Neuronal stem cell (in vitro differentiated cells): Measurements from ENCODE around the gene PSKH1.
A peak's percentile ranks its signal among the peaks of the same experiment; 100 is the strongest.

Source experiments
- DNase-seq: peaks from one replicate; pipeline ENCODE4 v3.0.0-alpha.2; 2013; ENCODE audit warnings: low spot score
- H2AFZ ChIP-seq: one replicate; pipeline ENCODE4 v1.6.1; 2013; ENCODE audit warnings: mild to moderate bottlenecking, low read length, inconsistent platforms
- H2AK5ac ChIP-seq: 2 replicates; pipeline ENCODE4 v1.6.1; 2013; ENCODE audit warnings: low read depth, mild to moderate bottlenecking, inconsistent platforms, low read length, moderate library complexity, mixed read lengths
- H2BK120ac ChIP-seq: 2 replicates; pipeline ENCODE4 v1.6.1; 2013; ENCODE audit warnings: low read depth, mild to moderate bottlenecking, inconsistent platforms, low read length, moderate library complexity, mixed read lengths
- H2BK12ac ChIP-seq: one replicate; pipeline ENCODE4 v1.6.1; 2013; ENCODE audit warnings: low read length, inconsistent platforms
- H2BK15ac ChIP-seq: 2 replicates; pipeline ENCODE4 v1.6.1; 2013; ENCODE audit warnings: mild to moderate bottlenecking, low read length, inconsistent platforms, mixed read lengths
- H2BK5ac ChIP-seq: one replicate; pipeline ENCODE4 v1.6.1; 2013; ENCODE audit warnings: inconsistent platforms, mild to moderate bottlenecking, low read length, moderate library complexity
- H3K14ac ChIP-seq: one replicate; pipeline ENCODE4 v1.6.1; 2013; ENCODE audit warnings: low read length, inconsistent platforms
- H3K18ac ChIP-seq: 2 replicates; pipeline ENCODE4 v1.6.1; 2013; ENCODE audit warnings: low read length, inconsistent platforms
- H3K23ac ChIP-seq: 2 replicates; pipeline ENCODE4 v1.6.1; 2013; ENCODE audit warnings: low read depth, mild to moderate bottlenecking, mixed read lengths, low read length, inconsistent platforms; ENCODE audit not compliant: poor library complexity
- H3K27ac ChIP-seq: replicated peaks from 3 replicates; pipeline ENCODE4 v1.5.1; 2013; ENCODE audit warnings: low read length, inconsistent platforms
- H3K27me3 ChIP-seq, 3 experiments: 2 replicates each; pipeline ENCODE4 v1.6.1; 2013; ENCODE audit warnings: low read length in 3 of 3, mild to moderate bottlenecking in 2 of 3, inconsistent platforms in 1 of 3, low read depth in 1 of 3, mixed read lengths in 1 of 3, moderate library complexity in 1 of 3; ENCODE audit not compliant: control insufficient read depth in 3 of 3, insufficient read depth in 3 of 3
- H3K36me3 ChIP-seq, 2 donors: replicated peaks in 1 of 2; 2 replicates each; pipeline ENCODE4 v1.6.1; 2013; ENCODE audit warnings: low read length in 2 of 2; ENCODE audit not compliant: control insufficient read depth in 2 of 2, insufficient read depth in 2 of 2
- H3K4ac ChIP-seq: 2 replicates; pipeline ENCODE4 v1.6.1; 2013; ENCODE audit warnings: inconsistent platforms, mild to moderate bottlenecking, low read length, moderate library complexity
- H3K4me1 ChIP-seq, 2 donors: 1 replicate in 1 of 2; 2 replicates in 1 of 2; pipeline ENCODE4 v1.6.1; 2013; ENCODE audit warnings: low read length in 2 of 2, low read depth in 1 of 2; ENCODE audit not compliant: control insufficient read depth in 2 of 2, insufficient read depth in 1 of 2
- H3K4me2 ChIP-seq: one replicate; pipeline ENCODE4 v1.6.1; 2013; ENCODE audit warnings: mild to moderate bottlenecking, low read length, inconsistent platforms; ENCODE audit not compliant: insufficient read depth, poor library complexity, severe bottlenecking
- H3K4me3 ChIP-seq, 2 donors: 2 replicates each; pipeline ENCODE4 v1.5.1; 2013; ENCODE audit warnings: low read length in 2 of 2, mild to moderate bottlenecking in 2 of 2, inconsistent platforms in 1 of 2, moderate library complexity in 1 of 2
- H3K79me1 ChIP-seq: one replicate; pipeline ENCODE4 v1.6.1; 2013; ENCODE audit warnings: low read depth, mild to moderate bottlenecking, inconsistent platforms, low read length, moderate library complexity
- H3K9ac ChIP-seq: one replicate; pipeline ENCODE4 v1.6.1; 2013; ENCODE audit warnings: mild to moderate bottlenecking, low read depth, low read length, inconsistent platforms; ENCODE audit not compliant: poor library complexity
- H3K9me3 ChIP-seq, 2 donors: replicated peaks in 1 of 2; 2 replicates each; pipeline versions ENCODE3 to v1.6.1; 2013; ENCODE audit warnings: low read length in 2 of 2, mild to moderate bottlenecking in 2 of 2, inconsistent platforms in 1 of 2, low read depth in 1 of 2, mixed read lengths in 1 of 2, moderate library complexity in 1 of 2; ENCODE audit not compliant: control insufficient read depth in 2 of 2, insufficient read depth in 1 of 2
- H4K8ac ChIP-seq: one replicate; pipeline ENCODE4 v1.6.1; 2013; ENCODE audit warnings: low read depth, mild to moderate bottlenecking, inconsistent platforms, low read length, moderate library complexity
- H4K91ac ChIP-seq: one replicate; pipeline ENCODE4 v1.6.1; 2013; ENCODE audit warnings: low read length, low read depth, mild to moderate bottlenecking, inconsistent platforms; ENCODE audit not compliant: poor library complexity
- WGBS, 2 donors: extraction: QIAGEN DNeasy Blood & Tissue Kit; methylation state at CpG; one replicate each; pipeline ENCODE4 v1.1.7; 2013; ENCODE audit warnings: missing lambda C conversion rate in 2 of 2, mixed read lengths in 1 of 2; ENCODE audit not compliant: insufficient read length in 2 of 2, insufficient replicate concordance in 1 of 2; ENCODE audit errors: extremely low coverage in 2 of 2; 5-methylcytosine and 5-hydroxymethylcytosine counted together

Gene PSKH1

GRCh38 chr16:67948015-67948414 is 55.0 kb downstream of the PSKH1 start:
- WGBS, 2 donors, result no CpG with 5 or more reads among the region's 15 CpGs
- Histone ChIP-seq H3K9me3 (peaks cover 0 to 2% of the 10 kb centered on the region in 2 donors), H3K23ac (no peak overlapping the region), H3K4me1 (peaks cover 7 to 9% of the 10 kb centered on the region in 2 donors), H3K27me3 (no peaks in the 10 kb centered on the region), H3K18ac (no peak overlapping the region), H3K9ac (no peak overlapping the region), H2AFZ (no peak overlapping the region), H3K4me3 (no peak overlapping the region), H3K14ac (no peak overlapping the region), H2BK12ac (no peak overlapping the region), H3K36me3 (peaks cover 70 to 90% of the 10 kb centered on the region in 2 donors), H4K91ac (no peak overlapping the region), H3K79me1 (peaks cover 13% of the 10 kb centered on the region), H2BK5ac (no peak overlapping the region), H4K8ac (no peak overlapping the region), H2BK15ac (no peak overlapping the region), H2AK5ac (peak overlapping the region; percentile 9), H3K4ac (no peak overlapping the region), H2BK120ac (no peak overlapping the region), H3K27ac (no peak overlapping the region), H3K4me2 (no peak overlapping the region)
- no peak for DNase-seq

- Histone ChIP-seq H3K27me3 (no peaks in the 10 kb centered on the region), H4K8ac (no peak overlapping the region), H3K4me1 (peaks cover under 1 to 4% of the 10 kb centered on the region in 2 donors), H2BK120ac (no peak overlapping the region), H2AFZ (no peak overlapping the region), H2BK5ac (peak overlapping the region; percentile 87), H3K4me2 (no peak overlapping the region), H3K36me3 (peaks cover 77 to 90% of the 10 kb centered on the region in 2 donors), H2BK15ac (no peak overlapping the region), H3K4ac (no peak overlapping the region), H3K27ac (no peak overlapping the region), H2AK5ac (no peak overlapping the region), H2BK12ac (peak overlapping the region; percentile 58), H3K18ac (no peak overlapping the region), H3K79me1 (peaks cover 10% of the 10 kb centered on the region), H4K91ac (no peak overlapping the region), H3K14ac (no peak overlapping the region), H3K4me3 (peak overlapping the region in 1 of 2 donors; percentile 22), H3K9ac (peak overlapping the region; percentile 21), H3K23ac (peak overlapping the region; percentile 73), H3K9me3 (peaks cover 0 to 2% of the 10 kb centered on the region in 2 donors)
- DNase-seq, result no peak
- no CpG with 5 or more reads among the region's 11 CpGs for WGBS, 2 donors
Measured at GRCh38 chr16:67949645-67950044, 56.6 kb downstream of the PSKH1 start.

GRCh38 chr16:67950335-67950843 is 57.3 kb downstream of the PSKH1 start:
- H2BK12ac ChIP-seq, result no peak overlapping the region
- peaks cover 12% of the 10 kb centered on the region for H3K79me1 ChIP-seq
- H3K9me3 ChIP-seq, result peaks cover 0 to 2% of the 10 kb centered on the region in 2 donors
- H3K4me2 ChIP-seq, result no peak overlapping the region
- H4K91ac ChIP-seq, result no peak overlapping the region
- H2BK5ac ChIP-seq, result peak overlapping the region; percentile 87
- peak overlapping the region; percentile 80 for H3K23ac ChIP-seq
- no peak overlapping the region for H3K9ac ChIP-seq
- WGBS, 2 donors, result no CpG with 5 or more reads among the region's 16 CpGs
- peak overlapping the region; percentile 28 for H2AK5ac ChIP-seq
- no peak overlapping the region for H2BK120ac ChIP-seq
- no peak overlapping the region for H2AFZ ChIP-seq
- no peaks in the 10 kb centered on the region for H3K27me3 ChIP-seq
- peaks cover 75 to 89% of the 10 kb centered on the region in 2 donors for H3K36me3 ChIP-seq
- no peak overlapping the region for H2BK15ac ChIP-seq
- H3K14ac ChIP-seq, result no peak overlapping the region
- H3K4me3 ChIP-seq, result no peak overlapping the region
- H3K4ac ChIP-seq, result no peak overlapping the region
- no peak for DNase-seq
- no peak overlapping the region for H3K18ac ChIP-seq
- no peak overlapping the region for H4K8ac ChIP-seq
- no peak overlapping the region for H3K27ac ChIP-seq
- no peaks in the 10 kb centered on the region for H3K4me1 ChIP-seq

DNA sequence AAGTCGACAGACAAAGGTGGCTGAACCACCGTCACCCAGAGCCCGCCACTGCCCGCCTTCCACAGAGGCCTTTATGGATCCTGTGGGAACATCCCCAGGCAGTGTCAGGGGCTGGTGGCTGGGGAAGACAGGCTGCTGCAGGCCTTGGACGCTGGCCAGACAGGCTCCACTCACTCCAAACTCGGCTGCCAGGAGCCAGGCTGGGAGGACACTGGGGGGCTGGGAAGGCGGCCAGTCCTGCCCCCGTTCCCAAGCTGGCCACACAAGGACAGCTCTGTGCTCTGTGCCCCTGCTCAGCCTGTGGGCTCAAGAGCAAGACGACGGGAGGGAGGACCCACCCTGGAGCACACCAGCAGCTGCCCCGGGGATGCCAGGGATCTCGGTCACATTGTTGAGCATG is 58.4 kb downstream of the PSKH1 start:
- H2BK12ac ChIP-seq, result no peak overlapping the region
- peaks cover 64 to 82% of the 10 kb centered on the region in 2 donors for H3K36me3 ChIP-seq
- H4K8ac ChIP-seq, result no peak overlapping the region
- WGBS, 2 donors, result no CpG with 5 or more reads among the region's 12 CpGs
- no peak overlapping the region for H2AFZ ChIP-seq
- no peaks in the 10 kb centered on the region for H3K27me3 ChIP-seq
- H2BK5ac ChIP-seq, result peak overlapping the region; percentile 19
- no peak overlapping the region for H3K23ac ChIP-seq
- H3K79me1 ChIP-seq, result peaks cover 12% of the 10 kb centered on the region
- no peaks in the 10 kb centered on the region for H3K9me3 ChIP-seq
- H3K4me1 ChIP-seq, result no peaks in the 10 kb centered on the region
- no peak overlapping the region for H4K91ac ChIP-seq
- no peak overlapping the region for H3K4me2 ChIP-seq
- H3K27ac ChIP-seq, result no peak overlapping the region
- no peak overlapping the region for H2BK120ac ChIP-seq
- no peak overlapping the region for H3K4ac ChIP-seq
- no peak overlapping the region for H3K9ac ChIP-seq
- H3K4me3 ChIP-seq, result no peak overlapping the region
- no peak overlapping the region for H2AK5ac ChIP-seq
- H2BK15ac ChIP-seq, result no peak overlapping the region
- no peak for DNase-seq
- no peak overlapping the region for H3K14ac ChIP-seq
- no peak overlapping the region for H3K18ac ChIP-seq
